Left lung (tissue), 10 donors: ENCODE measurements around the gene MEP1B. TPM values are rescaled to one million over a fixed set of nuclear protein-coding genes. Genes with fewer than 3 reads are reported as not detected.
A peak's percentile ranks its signal among the peaks of the same experiment; 100 is the strongest.
"Not testable (repeated sequence)": the region's sequence is repeated elsewhere in the genome, so short reads cannot be mapped to it uniquely, and the experiment has no call there.

Experiments used
- ATAC-seq: fragments of 200-7000 bp; cut with Tn5 transposase; one replicate; pipeline ENCODE4 v1.9.1; 2020; ENCODE audit warnings: moderate library complexity
- DNase-seq, 4 donors: peaks; one replicate each; pipeline ENCODE4 v3.0.0-alpha.2; 2013 to 2020
- H3K27ac ChIP-seq, 2 donors: fragments of 200-600 bp; sonication (generic) in 1 of 2; one replicate each; pipeline versions ENCODE4 v1.5.0 to v1.8.0; 2020 to 2021
- H3K27me3 ChIP-seq, 2 donors: fragments of 200-600 bp; sonication (generic) in 1 of 2; one replicate each; pipeline versions ENCODE4 v1.5.0 to v1.8.0; 2020 to 2021
- H3K36me3 ChIP-seq, 2 donors: fragments of 200-600 bp; sonication (generic) in 1 of 2; one replicate each; pipeline versions ENCODE4 v1.5.0 to v1.8.0; 2020 to 2021
- H3K4me1 ChIP-seq, 2 donors: fragments of 200-600 bp; one replicate each; pipeline ENCODE4 v1.8.0; 2021
- H3K4me3 ChIP-seq, 2 donors: fragments of 200-600 bp; sonication (generic) in 1 of 2; one replicate each; pipeline versions ENCODE4 v1.5.0 to v1.8.0; 2020 to 2021; ENCODE audit warnings: mild to moderate bottlenecking in 1 of 2
- H3K9me3 ChIP-seq, 2 donors: fragments of 200-600 bp; sonication (generic) in 1 of 2; one replicate each; pipeline versions ENCODE4 v1.5.0 to v1.8.0; 2020 to 2021
- CTCF ChIP-seq, 2 donors: fragments of 200-600 bp; sonication (generic) in 1 of 2; IDR thresholded peaks; one replicate each; pipeline versions ENCODE4 v1.5.0 to v1.8.0; 2021; ENCODE audit warnings: antibody characterized with exemption in 2 of 2
- intact Hi-C, 2 donors: fragments of 100-400 bp; cut with DNase I; formaldehyde crosslinking; loops; one replicate each; pipeline versions ENCODE4 v1.11.2 to v1.14.2; 2022
- polyA plus RNA-seq, 6 donors: library from polyadenylated mRNA; unstranded; fragments of 120-200 nt; gene quantifications; one replicate each; pipeline ENCODE4 v1.2.1, GENCODE V29; 2013; ENCODE audit not compliant: insufficient read length in 6 of 6
- total RNA-seq, 2 donors: library from RNA; stranded (reverse); fragmentation: NEBNext Ultra II Directional; extraction: Animal tissue kit (Norgen Biotek cat#: 25700); gene quantifications; one replicate each; pipeline ENCODE4 v1.2.1, GENCODE V29; 2021
- donor health status: DM: no; HTN: yes; CAD: no.
- donor health status: DM: no; HTN: no; CAD: no.

MEP1B gene
- total and polyA plus RNA-seq, 8 donors, result 0.07 to 0.47 (median 0.15) TPM; not detected in 2

- no peak overlapping the region for H3K27ac ChIP-seq
- peak; percentile 100 for ATAC-seq
- no peaks in the 10 kb centered on the region for H3K9me3 ChIP-seq
- peak overlapping the region in 1 of 2 donors; percentile 0 for H3K4me3 ChIP-seq
- peaks cover 0 to 11% of the 10 kb centered on the region in 2 donors for H3K27me3 ChIP-seq
- no peaks in the 10 kb centered on the region for H3K36me3 ChIP-seq
- peak; percentile 77 to 85 for TF ChIP-seq CTCF (IDR thresholded peaks at IDR 0.05)
- intact Hi-C loops, result loop anchor here in 1 of 2 donors (5.0 kb wide), 1 partner anchor 394 kb away; no protein-coding TSS in a partner anchor
- peak in 3 of 4 donors; percentile 72 to 93 (median 78) for DNase-seq
- H3K4me1 ChIP-seq, result peaks cover 9 to 11% of the 10 kb centered on the region in 2 donors
Observed at GRCh38 chr18:32158108-32158624, 31.7 kb upstream of the MEP1B start.

GRCh38 chr18:32158631-32159030, 31.2 kb upstream of the MEP1B start:
- peak overlapping the region in 1 of 2 donors; percentile 0 for H3K4me3 ChIP-seq
- ATAC-seq, result peak; percentile 13
- H3K36me3 ChIP-seq, DNase-seq, H3K27ac ChIP-seq, H3K9me3 ChIP-seq: not testable (repeated sequence)
- H3K4me1 ChIP-seq, result peaks cover 9 to 11% of the 10 kb centered on the region in 2 donors
- peaks cover 0 to 11% of the 10 kb centered on the region in 2 donors for H3K27me3 ChIP-seq
- intact Hi-C loops, result loop anchor here in 1 of 2 donors (5.0 kb wide), 1 partner anchor 394 kb away; no protein-coding TSS in a partner anchor

- intact Hi-C loops, result no loop called here
- TF ChIP-seq CTCF (IDR thresholded peaks at IDR 0.05), result no peak
- ATAC-seq, result no peak
Observed at GRCh38 chr18:32160547-32160946, 29.3 kb upstream of the MEP1B start.

GRCh38 chr18:32167980-32168730, 21.7 kb upstream of the MEP1B start:
- DNase-seq, result no peak
- Histone ChIP-seq H3K27me3 (no peaks in the 10 kb centered on the region), H3K36me3 (no peaks in the 10 kb centered on the region), H3K4me1 (no peaks in the 10 kb centered on the region), H3K4me3 (no peak overlapping the region), H3K9me3 (no peaks in the 10 kb centered on the region), H3K27ac (no peak overlapping the region)
- intact Hi-C loops, result no loop called here
- TF ChIP-seq CTCF (IDR thresholded peaks at IDR 0.05), result no peak
- no peak for ATAC-seq

More at GRCh38 chr18:32160547-32160946, 29.3 kb upstream of the MEP1B start:
- Histone ChIP-seq H3K36me3 (no peaks in the 10 kb centered on the region), H3K4me1 (peaks cover 9 to 11% of the 10 kb centered on the region in 2 donors), H3K27ac (no peak overlapping the region), H3K27me3 (peaks cover 0 to 11% of the 10 kb centered on the region in 2 donors), H3K4me3 (no peak overlapping the region), H3K9me3 (no peaks in the 10 kb centered on the region)
- DNase-seq, result no peak

GRCh38 chr18:32173654-32174053, 16.2 kb upstream of the MEP1B start:
- Histone ChIP-seq H3K4me1 (no peaks in the 10 kb centered on the region), H3K36me3 (no peaks in the 10 kb centered on the region), H3K27ac (no peak overlapping the region), H3K9me3 (no peaks in the 10 kb centered on the region), H3K4me3 (no peak overlapping the region), H3K27me3 (no peaks in the 10 kb centered on the region)
- ATAC-seq (no peak), DNase-seq (no peak)
- intact Hi-C loops, result no loop called here
- TF ChIP-seq CTCF (IDR thresholded peaks at IDR 0.05), result no peak
